SU-DHL-6 (cell line): Measurements from ENCODE around the gene CDC42BPG.

ENCODE experiments used
- H2AFZ ChIP-seq: fragments of 200-600 bp; sonication (generic); 2 replicates; pipeline ENCODE4 v1.6.1; 2014; ENCODE audit warnings: low read depth, mild to moderate bottlenecking, moderate library complexity, mixed read lengths, antibody characterized with exemption, low read length; ENCODE audit not compliant: severe bottlenecking
- H3F3A ChIP-seq: fragments of 200-600 bp; shearing (Covaris generic); 2 replicates; pipeline ENCODE4 v1.6.0; 2016; ENCODE audit warnings: antibody characterized with exemption, mild to moderate bottlenecking; ENCODE audit not compliant: insufficient read depth
- H3K27ac ChIP-seq: fragments of 200-600 bp; sonication (generic); 2 replicates; pipeline ENCODE4 v1.5.1; 2016; ENCODE audit warnings: low read depth, mild to moderate bottlenecking, low read length, moderate library complexity, mixed read lengths
- H3K27me3 ChIP-seq: fragments of 200-600 bp; sonication (generic), shearing (Covaris generic); 2 replicates; pipeline ENCODE4 v1.6.0; 2014; ENCODE audit warnings: mild to moderate bottlenecking, low read length
- H3K36me3 ChIP-seq: fragments of 200-600 bp; sonication (generic); 2 replicates; pipeline ENCODE4 v1.6.1; 2014; ENCODE audit warnings: mild to moderate bottlenecking, low read length, mixed read lengths
- H3K4me2 ChIP-seq: fragments of 300-600, 200-600 bp; shearing (Covaris generic), sonication (generic); 2 replicates; pipeline ENCODE4 v1.6.0; 2014; ENCODE audit warnings: low read length, low read depth, mild to moderate bottlenecking; ENCODE audit not compliant: poor library complexity, severe bottlenecking
- H3K4me3 ChIP-seq: fragments of 200-600 bp; sonication (generic); 2 replicates; pipeline ENCODE4 v1.5.1; 2014; ENCODE audit warnings: antibody characterized with exemption, low read length, mild to moderate bottlenecking, mixed read lengths; ENCODE audit not compliant: insufficient read depth, poor library complexity, severe bottlenecking
- H3K79me2 ChIP-seq: fragments of 200-600 bp; sonication (generic); 2 replicates; pipeline ENCODE4 v1.6.1; 2014; ENCODE audit warnings: mild to moderate bottlenecking, low read length, moderate library complexity; ENCODE audit not compliant: insufficient read depth
- H3K9ac ChIP-seq: fragments of 200-600 bp; sonication (generic); 2 replicates; pipeline ENCODE4 v1.7.0; 2014; ENCODE audit warnings: mild to moderate bottlenecking, low read length
- H3K9me2 ChIP-seq: fragments of 200-600 bp; sonication (generic); replicated peaks from 2 replicates; pipeline ENCODE4 v1.6.1; 2014; ENCODE audit warnings: low read length; ENCODE audit not compliant: insufficient read depth
- H3K9me3 ChIP-seq: fragments of 200-600 bp; sonication (generic); 2 replicates; pipeline ENCODE4 v1.6.1; 2014; ENCODE audit warnings: low read length, mixed read lengths; ENCODE audit not compliant: insufficient read depth
- H4K20me1 ChIP-seq: fragments of 200-600 bp; sonication (generic); 2 replicates; pipeline ENCODE4 v1.6.1; 2014; ENCODE audit warnings: low read depth, mild to moderate bottlenecking, antibody characterized with exemption, low read length, moderate library complexity, mixed read lengths
- EZH2phosphoT487 ChIP-seq: fragments of 200-600 bp; sonication (generic), shearing (Covaris generic); conservative IDR thresholded peaks from 2 replicates; pipeline ENCODE4 v1.6.1; 2018; ENCODE audit warnings: mild to moderate bottlenecking, antibody characterized with exemption, low read length, moderate library complexity, mixed read lengths
- TF ChIP-seq, protein P1 (sequence below): fragments of 200-600 bp; sonication (generic); IDR thresholded peaks from one replicate; pipeline ENCODE4 v1.5.1; 2017; ENCODE audit warnings: antibody characterized with exemption, mild to moderate bottlenecking, low read length, moderate library complexity; ENCODE audit not compliant: insufficient read depth, poor library complexity, severe bottlenecking

The CDC42BPG gene

DNA sequence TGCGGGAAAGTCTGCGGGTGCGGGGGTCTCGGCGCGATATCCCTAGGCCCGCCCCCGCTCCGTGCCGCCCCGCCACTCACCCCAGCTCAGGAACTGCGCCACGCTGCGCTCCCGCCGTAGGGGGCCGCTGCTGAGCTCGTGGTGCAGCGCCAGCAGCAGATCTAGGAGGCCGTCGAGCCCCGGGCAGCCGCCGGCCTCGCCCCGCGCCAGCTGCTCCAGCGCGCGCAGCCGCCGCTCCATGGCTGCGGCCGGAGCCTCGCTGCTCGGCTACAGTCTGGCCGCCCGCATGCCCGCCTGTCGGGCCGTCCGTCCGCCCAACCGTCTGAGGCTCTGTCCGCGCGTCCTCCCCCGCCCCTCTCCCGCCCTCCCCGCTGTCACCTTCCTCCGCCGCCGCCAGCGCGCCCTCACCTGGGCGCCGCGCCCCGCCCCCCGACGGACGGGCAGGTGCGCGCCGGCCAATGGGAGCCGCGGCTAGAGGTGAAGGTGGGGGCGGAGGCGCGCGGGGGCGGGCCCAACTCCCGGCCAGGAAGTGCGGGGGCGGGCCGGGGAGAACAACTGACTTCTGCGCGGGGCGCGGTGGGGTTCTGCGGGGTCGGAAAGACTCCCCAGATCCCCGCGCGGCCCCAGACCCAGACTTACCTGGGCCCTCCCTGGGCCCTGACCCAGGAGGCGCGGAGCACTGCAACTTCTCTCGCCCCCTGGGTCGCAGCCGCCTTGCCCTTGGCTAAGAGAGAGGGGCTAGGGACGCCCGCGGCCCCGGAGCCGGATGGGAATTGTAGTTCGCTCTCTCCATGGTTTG lies at the start of gene CDC42BPG:
TSS of gene CDC42BPG (minus strand) at position 324 of the 799 bp plus-strand sequence. CDS start at position 240, 84 bp downstream.
- Histone ChIP-seq H3K9me3 (no peaks in the 10 kb centered on the region), H3K27ac (peak within 1 kb of the TSS; percentile 62), H3F3A (peaks cover 30% of the 10 kb centered on the region), H3K9me2 (no peaks in the 10 kb centered on the region), H3K79me2 (no peaks in the 10 kb centered on the region; the same call in 1 of the 2 replicates), H3K4me2 (peak within 1 kb of the TSS; percentile 72), H3K27me3 (no peaks in the 10 kb centered on the region), H4K20me1 (no peaks in the 10 kb centered on the region), H3K9ac (peak within 1 kb of the TSS; percentile 70), H2AFZ (peak within 1 kb of the TSS; percentile 50), H3K36me3 (no peaks in the 10 kb centered on the region), H3K4me3 (peak within 1 kb of the TSS; percentile 64)
- TF ChIP-seq, protein P1, sequence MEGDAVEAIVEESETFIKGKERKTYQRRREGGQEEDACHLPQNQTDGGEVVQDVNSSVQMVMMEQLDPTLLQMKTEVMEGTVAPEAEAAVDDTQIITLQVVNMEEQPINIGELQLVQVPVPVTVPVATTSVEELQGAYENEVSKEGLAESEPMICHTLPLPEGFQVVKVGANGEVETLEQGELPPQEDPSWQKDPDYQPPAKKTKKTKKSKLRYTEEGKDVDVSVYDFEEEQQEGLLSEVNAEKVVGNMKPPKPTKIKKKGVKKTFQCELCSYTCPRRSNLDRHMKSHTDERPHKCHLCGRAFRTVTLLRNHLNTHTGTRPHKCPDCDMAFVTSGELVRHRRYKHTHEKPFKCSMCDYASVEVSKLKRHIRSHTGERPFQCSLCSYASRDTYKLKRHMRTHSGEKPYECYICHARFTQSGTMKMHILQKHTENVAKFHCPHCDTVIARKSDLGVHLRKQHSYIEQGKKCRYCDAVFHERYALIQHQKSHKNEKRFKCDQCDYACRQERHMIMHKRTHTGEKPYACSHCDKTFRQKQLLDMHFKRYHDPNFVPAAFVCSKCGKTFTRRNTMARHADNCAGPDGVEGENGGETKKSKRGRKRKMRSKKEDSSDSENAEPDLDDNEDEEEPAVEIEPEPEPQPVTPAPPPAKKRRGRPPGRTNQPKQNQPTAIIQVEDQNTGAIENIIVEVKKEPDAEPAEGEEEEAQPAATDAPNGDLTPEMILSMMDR: peak; percentile 44
- no peak for TF ChIP-seq EZH2phosphoT487

DNA sequence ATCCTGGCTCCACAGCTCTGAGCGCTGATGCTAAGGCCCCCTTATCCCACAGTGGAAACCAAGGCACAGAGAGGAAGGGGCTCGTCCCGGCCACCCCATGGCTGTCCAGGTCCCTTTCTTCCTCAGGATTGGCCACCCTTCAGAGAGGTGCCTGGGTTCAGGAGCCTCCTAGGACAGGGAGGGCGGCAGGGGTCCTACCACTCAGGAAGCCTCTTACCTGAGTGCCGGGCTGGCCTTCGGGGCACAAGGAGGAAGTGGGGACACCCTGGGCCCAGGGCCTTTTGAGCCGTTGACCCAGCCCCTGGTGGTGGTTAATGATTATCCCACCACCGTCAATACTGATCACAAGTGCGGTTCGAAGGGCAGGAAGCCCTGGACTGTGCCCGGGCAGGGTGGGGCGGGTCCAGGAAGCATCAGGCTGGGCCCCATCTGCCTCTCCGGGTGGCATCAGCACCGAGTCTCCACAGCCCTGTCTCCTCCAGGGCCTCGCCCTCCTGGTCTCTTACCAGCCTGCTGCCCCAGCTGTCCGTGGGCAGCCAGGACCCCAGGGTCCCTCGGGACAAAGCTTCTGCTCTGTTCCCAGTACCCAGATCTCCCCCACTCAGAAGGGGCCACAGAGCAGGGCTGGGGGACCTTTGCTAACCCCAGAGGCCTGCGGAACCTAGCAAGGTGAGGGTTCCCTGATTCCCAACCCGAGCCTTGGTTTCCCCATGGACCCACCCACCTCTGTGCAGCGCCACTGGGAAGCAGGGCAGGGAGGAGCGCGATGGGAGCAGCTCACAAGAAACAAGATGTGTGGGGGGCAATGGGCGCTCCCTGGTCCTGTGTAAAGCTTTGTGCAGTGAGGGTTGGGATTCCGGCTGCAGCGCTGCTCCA lies 49.0 kb upstream of the CDC42BPG start:
- no peak overlapping the region for H3K27ac ChIP-seq
- no peaks in the 10 kb centered on the region for H3K27me3 ChIP-seq
- H3K9ac ChIP-seq: no peak overlapping the region
- no peak overlapping the region for H3K4me3 ChIP-seq
- no peaks in the 10 kb centered on the region for H3K36me3 ChIP-seq
- H3K9me2 ChIP-seq: no peaks in the 10 kb centered on the region
- no peak for TF ChIP-seq EZH2phosphoT487
- TF ChIP-seq, protein P1: no peak
- H3F3A ChIP-seq: no peaks in the 10 kb centered on the region
- H2AFZ ChIP-seq: no peak overlapping the region
- H4K20me1 ChIP-seq: no peaks in the 10 kb centered on the region
- no peak overlapping the region for H3K4me2 ChIP-seq
- no peaks in the 10 kb centered on the region for H3K79me2 ChIP-seq
- H3K9me3 ChIP-seq: no peaks in the 10 kb centered on the region

DNA sequence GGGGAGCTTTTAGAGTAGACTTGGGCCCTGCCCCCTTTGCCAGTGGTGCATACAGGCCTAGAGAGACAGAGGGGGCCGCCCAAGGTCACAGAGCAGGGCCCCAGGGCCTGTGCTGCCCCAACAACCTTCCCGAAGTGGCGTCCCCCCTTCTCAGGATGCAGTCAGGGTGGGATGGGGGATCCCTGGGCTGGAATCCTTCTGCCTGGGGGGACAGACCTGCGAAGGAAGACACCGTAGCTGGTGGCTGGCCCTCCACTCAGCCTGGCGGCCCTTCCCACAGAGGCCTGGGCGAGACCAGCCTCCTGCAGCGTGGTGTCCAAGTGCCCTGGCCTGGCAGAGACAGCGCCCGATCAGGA lies 48.4 kb upstream of the CDC42BPG start:
- Histone ChIP-seq H3K27me3 (no peaks in the 10 kb centered on the region), H3K4me3 (no peak overlapping the region), H3K27ac (no peak overlapping the region), H3K79me2 (no peaks in the 10 kb centered on the region), H3F3A (no peaks in the 10 kb centered on the region), H3K9ac (no peak overlapping the region), H3K36me3 (no peaks in the 10 kb centered on the region), H3K9me2 (no peaks in the 10 kb centered on the region), H4K20me1 (no peaks in the 10 kb centered on the region), H3K9me3 (no peaks in the 10 kb centered on the region), H3K4me2 (no peak overlapping the region), H2AFZ (no peak overlapping the region)
- no peak for TF ChIP-seq EZH2phosphoT487
- TF ChIP-seq, protein P1: no peak
